HepG2 (cell line): ENCODE measurements around the gene RAB5B. TPM values are rescaled to one million over a fixed set of nuclear protein-coding genes. Genes with fewer than 3 reads are reported as not detected.

ENCODE experiments used
- AGO1 ChIP-seq: fragments of 200-400 bp; formaldehyde crosslinking; IDR thresholded peaks from 2 replicates; pipeline ENCODE4 v1.6.1; 2017; ENCODE audit warnings: mild to moderate bottlenecking, low read depth, low read length, moderate library complexity; ENCODE audit not compliant: poor library complexity, severe bottlenecking
- ASH2L ChIP-seq: fragments of 300-600, 200-600 bp; sonication (generic); IDR thresholded peaks from 2 replicates; pipeline ENCODE4 v1.7.0; 2017; ENCODE audit warnings: low read depth, mild to moderate bottlenecking, moderate library complexity, mixed read lengths, low read length; ENCODE audit not compliant: insufficient read length
- BCL6 ChIP-seq: IDR thresholded peaks from 2 replicates; pipeline ENCODE4 v1.6.1; 2016; ENCODE audit warnings: missing genetic modification reagents, missing compliant biosample characterization
- HOXA9 ChIP-seq: sonication (generic); formaldehyde crosslinking; IDR thresholded peaks from 2 replicates; pipeline ENCODE4 v1.8.1; 2022; ENCODE audit warnings: missing genetic modification reagents, mild to moderate bottlenecking, moderate library complexity, borderline replicate concordance
- JARID2 ChIP-seq: sonication (generic); formaldehyde crosslinking; IDR thresholded peaks from 2 replicates; pipeline ENCODE4 v1.8.1; 2023; ENCODE audit warnings: missing genetic modification reagents, inconsistent platforms; ENCODE audit not compliant: insufficient replicate concordance
- JUNB ChIP-seq: sonication (generic); formaldehyde crosslinking; IDR thresholded peaks from 2 replicates; pipeline ENCODE4 v1.8.0; 2022; ENCODE audit warnings: missing genetic modification reagents, mild to moderate bottlenecking, borderline replicate concordance
- MAZ ChIP-seq, 2 experiments: sonication (generic) in 1 of 2; formaldehyde crosslinking in 1 of 2; IDR thresholded peaks; 2 replicates each; pipeline versions ENCODE4 v1.5.0 to v1.6.1; 2012 to 2020; ENCODE audit warnings: low read depth in 2 of 2, mild to moderate bottlenecking in 2 of 2, borderline replicate concordance in 1 of 2, improper control_type of control experiment in 1 of 2, low read length in 1 of 2, missing genetic modification reagents in 1 of 2, moderate library complexity in 1 of 2
- MED13 ChIP-seq: sonication (generic); formaldehyde crosslinking; IDR thresholded peaks from 2 replicates; pipeline ENCODE4 v1.5.0; 2020; ENCODE audit warnings: missing genetic modification reagents
- MTA1 ChIP-seq: sonication (generic); formaldehyde crosslinking; IDR thresholded peaks from 2 replicates; pipeline ENCODE4 v1.4.0; 2020; ENCODE audit warnings: missing genetic modification reagents, mild to moderate bottlenecking, borderline replicate concordance
- MTERF4 ChIP-seq: sonication (generic); formaldehyde crosslinking; IDR thresholded peaks from 2 replicates; pipeline ENCODE4 v1.8.0; 2023; ENCODE audit warnings: mild to moderate bottlenecking, missing genetic modification reagents
- POLR2A ChIP-seq, 2 experiments: IDR thresholded peaks; 2 replicates each; pipeline ENCODE4 v1.6.1; 2011; ENCODE audit warnings: low read depth in 2 of 2, low read length in 2 of 2, mild to moderate bottlenecking in 1 of 2, moderate library complexity in 1 of 2; ENCODE audit not compliant: insufficient read depth in 1 of 2
- ZNF607 ChIP-seq: sonication (generic); formaldehyde crosslinking; IDR thresholded peaks from 2 replicates; pipeline ENCODE4 v1.5.1; 2020; ENCODE audit warnings: missing genetic modification reagents, mild to moderate bottlenecking, borderline replicate concordance
- ZSCAN5A ChIP-seq: sonication (generic); formaldehyde crosslinking; IDR thresholded peaks from 2 replicates; pipeline ENCODE4 v1.8.0; 2022; ENCODE audit warnings: mild to moderate bottlenecking, missing genetic modification reagents, borderline replicate concordance
- polyA plus RNA-seq, 8 experiments: library from polyadenylated mRNA; depleted of rRNA in 3 of 8; stranded (reverse) in 7 of 8; unstranded in 1 of 8; fragments of >200 nt; fragmentation: Illumina TruSeq in 4 of 8; extraction: Trizol in 4 of 8; gene quantifications; 2 replicates each; pipeline versions ENCODE4 v1.2.1 to v1.2.3, GENCODE V29; 2011 to 2016; ENCODE audit warnings: low read depth in 4 of 8, missing spikeins in 1 of 8, mixed read lengths in 1 of 8; ENCODE audit not compliant: insufficient read depth in 1 of 8
- total RNA-seq, 5 experiments: library from RNA; depleted of rRNA; stranded (reverse); fragments of >200 nt; fragmentation: Illumina TruSeq; extraction: Trizol; gene quantifications; 2 replicates each; pipeline ENCODE4 v1.2.3, GENCODE V29; 2016; ENCODE audit warnings: low read depth in 1 of 5
- TF ChIP-seq, protein P1 (sequence below): sonication (generic); IDR thresholded peaks from 2 replicates; pipeline ENCODE4 v1.6.1; 2016; ENCODE audit warnings: low read depth, borderline replicate concordance

The RAB5B gene
- total and polyA plus RNA-seq, 2 of the 13 experiments (the other 11 are each of a cell fraction or from before 2014, with no cell fraction given), result 26.0 to 68.3 TPM

DNA sequence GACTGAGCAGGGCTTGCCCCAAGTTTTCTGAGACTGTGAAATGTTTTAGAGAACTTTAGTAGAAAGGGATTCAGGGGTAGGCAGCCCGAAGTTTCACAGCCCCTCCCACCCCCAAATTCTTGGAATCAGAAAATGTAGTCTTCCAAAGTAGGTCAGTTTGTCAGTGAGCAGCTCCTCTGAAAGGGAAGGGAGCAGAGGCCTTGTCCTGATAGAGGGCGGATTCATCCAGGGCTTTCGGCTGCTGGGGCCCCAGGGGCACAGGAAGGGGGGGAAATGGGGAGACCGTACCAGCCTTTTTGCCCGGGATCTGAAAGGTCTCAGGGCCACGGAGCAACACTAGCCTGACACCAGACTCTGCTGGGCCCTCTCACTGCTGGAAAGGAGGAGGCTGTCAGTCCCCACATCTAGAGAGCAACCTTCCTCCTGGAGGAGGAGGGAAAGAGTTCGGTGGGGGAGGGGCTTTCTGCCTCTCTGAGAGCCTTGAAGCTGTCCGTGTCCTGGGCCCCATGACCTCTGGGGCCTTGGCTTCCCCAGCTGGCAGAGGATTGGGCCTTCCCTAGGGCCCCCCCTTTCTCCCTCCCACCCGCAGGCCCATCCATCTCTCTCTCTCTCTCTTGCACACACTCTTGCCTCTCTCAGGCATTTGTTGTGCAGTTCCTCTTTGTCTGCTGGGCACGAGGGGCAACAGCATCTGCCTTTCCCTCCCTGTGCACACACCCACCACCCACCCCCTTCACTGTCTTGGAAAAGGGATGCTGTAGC is 46.7 kb downstream of the RAB5B start, which contains the start of gene IKZF4 (continued):
- 0 out of 2 replicates have a peak, but pooled peaks have one; percentile 27 for TF ChIP-seq MTERF4
- no peak for TF ChIP-seq ZNF607
- peak in 1 of 2 experiments; percentile 37; a peak in 1 of 4 replicates for TF ChIP-seq POLR2A (IDR thresholded peaks at IDR 0.05; ENCODE audit: insufficient read depth in 1 of 2, low read depth in 2 of 2, low read length in 2 of 2)
- TF ChIP-seq HOXA9 (CRISPR knock-in tag), result no peak
- TF ChIP-seq ZSCAN5A (CRISPR knock-in tag), result no peak
- TF ChIP-seq MED13 (CRISPR knock-in tag), result no peak
- TF ChIP-seq MTA1 (CRISPR knock-in tag), result no peak
- TF ChIP-seq BCL6 (CRISPR knock-in tag), result no peak
- no peak for TF ChIP-seq JUNB (CRISPR knock-in tag)
- peak; percentile 24 for TF ChIP-seq ASH2L
- TF ChIP-seq, protein P1, sequence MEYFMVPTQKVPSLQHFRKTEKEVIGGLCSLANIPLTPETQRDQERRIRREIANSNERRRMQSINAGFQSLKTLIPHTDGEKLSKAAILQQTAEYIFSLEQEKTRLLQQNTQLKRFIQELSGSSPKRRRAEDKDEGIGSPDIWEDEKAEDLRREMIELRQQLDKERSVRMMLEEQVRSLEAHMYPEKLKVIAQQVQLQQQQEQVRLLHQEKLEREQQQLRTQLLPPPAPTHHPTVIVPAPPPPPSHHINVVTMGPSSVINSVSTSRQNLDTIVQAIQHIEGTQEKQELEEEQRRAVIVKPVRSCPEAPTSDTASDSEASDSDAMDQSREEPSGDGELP, result peak; percentile 47; the same call in 1 of the 2 replicates
- no peak for TF ChIP-seq JARID2 (CRISPR knock-in tag)
- no peak for TF ChIP-seq AGO1
- TF ChIP-seq MAZ (IDR thresholded peaks at IDR 0.05; ENCODE audit: borderline replicate concordance, low read depth, low read length), result peak; percentile 12; the same call in 1 of the 2 replicates
- TF ChIP-seq MAZ (CRISPR knock-in tag; IDR thresholded peaks at IDR 0.05; ENCODE audit: low read depth), result no peak
- TF ChIP-seq, all 625 proteins: peak for 17
